Measurements from ENCODE around the gene PFDN1. TPM values are rescaled to one million over a fixed set of nuclear protein-coding genes. Genes with fewer than 3 reads are reported as not detected.
A peak's percentile ranks its signal among the peaks of the same experiment; 100 is the strongest.

Gene PFDN1
- total and polyA plus RNA-seq, 9 of the 15 experiments (the other 6 are each of a cell fraction or from before 2014, with no cell fraction given): 45.5 to 215 (median 78.0) TPM

- TF ChIP-seq, protein P1, sequence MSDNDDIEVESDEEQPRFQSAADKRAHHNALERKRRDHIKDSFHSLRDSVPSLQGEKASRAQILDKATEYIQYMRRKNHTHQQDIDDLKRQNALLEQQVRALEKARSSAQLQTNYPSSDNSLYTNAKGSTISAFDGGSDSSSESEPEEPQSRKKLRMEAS (CRISPR knock-in tag; IDR thresholded peaks at IDR 0.05): no peak
- TF ChIP-seq TAL1 (IDR thresholded peaks at IDR 0.05) (no peak), MECOM (CRISPR knock-in tag; IDR thresholded peaks at IDR 0.05) (no peak), HINFP (tag; conservative IDR thresholded peaks at IDR 0.05; ENCODE audit: low read depth) (peak; percentile 83), ZKSCAN1 (IDR thresholded peaks at IDR 0.05; ENCODE audit: low read depth, low read length) (no peak), SAP30 (IDR thresholded peaks at IDR 0.05; ENCODE audit: borderline replicate concordance, insufficient read depth, low read depth, low read length, poor library complexity, severe bottlenecking) (no peak), PML (IDR thresholded peaks at IDR 0.05; ENCODE audit: low read length) (no peak), CEBPZ (IDR thresholded peaks at IDR 0.05; ENCODE audit: borderline replicate concordance, low read depth, low read length) (no peak), NCOA4 (IDR thresholded peaks at IDR 0.05; ENCODE audit: partially characterized antibody) (no peak), CHCHD3 (CRISPR knock-in tag; IDR thresholded peaks at IDR 0.05) (no peak), ZNF449 (CRISPR knock-in tag; IDR thresholded peaks at IDR 0.05) (no peak), ZNF165 (CRISPR knock-in tag; IDR thresholded peaks at IDR 0.05; ENCODE audit: borderline replicate concordance) (no peak), CREB3L1 (IDR thresholded peaks at IDR 0.05; ENCODE audit: borderline replicate concordance, low read depth) (no peak)
- TF ChIP-seq, protein P2, sequence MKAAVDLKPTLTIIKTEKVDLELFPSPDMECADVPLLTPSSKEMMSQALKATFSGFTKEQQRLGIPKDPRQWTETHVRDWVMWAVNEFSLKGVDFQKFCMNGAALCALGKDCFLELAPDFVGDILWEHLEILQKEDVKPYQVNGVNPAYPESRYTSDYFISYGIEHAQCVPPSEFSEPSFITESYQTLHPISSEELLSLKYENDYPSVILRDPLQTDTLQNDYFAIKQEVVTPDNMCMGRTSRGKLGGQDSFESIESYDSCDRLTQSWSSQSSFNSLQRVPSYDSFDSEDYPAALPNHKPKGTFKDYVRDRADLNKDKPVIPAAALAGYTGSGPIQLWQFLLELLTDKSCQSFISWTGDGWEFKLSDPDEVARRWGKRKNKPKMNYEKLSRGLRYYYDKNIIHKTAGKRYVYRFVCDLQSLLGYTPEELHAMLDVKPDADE (conservative IDR thresholded peaks at IDR 0.05; ENCODE audit: control insufficient read depth, low read depth, low read length): no peak
- TF ChIP-seq, protein P3, sequence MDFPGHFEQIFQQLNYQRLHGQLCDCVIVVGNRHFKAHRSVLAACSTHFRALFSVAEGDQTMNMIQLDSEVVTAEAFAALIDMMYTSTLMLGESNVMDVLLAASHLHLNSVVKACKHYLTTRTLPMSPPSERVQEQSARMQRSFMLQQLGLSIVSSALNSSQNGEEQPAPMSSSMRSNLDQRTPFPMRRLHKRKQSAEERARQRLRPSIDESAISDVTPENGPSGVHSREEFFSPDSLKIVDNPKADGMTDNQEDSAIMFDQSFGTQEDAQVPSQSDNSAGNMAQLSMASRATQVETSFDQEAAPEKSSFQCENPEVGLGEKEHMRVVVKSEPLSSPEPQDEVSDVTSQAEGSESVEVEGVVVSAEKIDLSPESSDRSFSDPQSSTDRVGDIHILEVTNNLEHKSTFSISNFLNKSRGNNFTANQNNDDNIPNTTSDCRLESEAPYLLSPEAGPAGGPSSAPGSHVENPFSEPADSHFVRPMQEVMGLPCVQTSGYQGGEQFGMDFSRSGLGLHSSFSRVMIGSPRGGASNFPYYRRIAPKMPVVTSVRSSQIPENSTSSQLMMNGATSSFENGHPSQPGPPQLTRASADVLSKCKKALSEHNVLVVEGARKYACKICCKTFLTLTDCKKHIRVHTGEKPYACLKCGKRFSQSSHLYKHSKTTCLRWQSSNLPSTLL (IDR thresholded peaks at IDR 0.05): peak; percentile 77
Observed at GRCh38 chr5:140309706-140310249, 6.9 kb upstream of the PFDN1 start (continued).

All from K562 (cell line).